ENCODE measurements around the gene TPST1.

DNA sequence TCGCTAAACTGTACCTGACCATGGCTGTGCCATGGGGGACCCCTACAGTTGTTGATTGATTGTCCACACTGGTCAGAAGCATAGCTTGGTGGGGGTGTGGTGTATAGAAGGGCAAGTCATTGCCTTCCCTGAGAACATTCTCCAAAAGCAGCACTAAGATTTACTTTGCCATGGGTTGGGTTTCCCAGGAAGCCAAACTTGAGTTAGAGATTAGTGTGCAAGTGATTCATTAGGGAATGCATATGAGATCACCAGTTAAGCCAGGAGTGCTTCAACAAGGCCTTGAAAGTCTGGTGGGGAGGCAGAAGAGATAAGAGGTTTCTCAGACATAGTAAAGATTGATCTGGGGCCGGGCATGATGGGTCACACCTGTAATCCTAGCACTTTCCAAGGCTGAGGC is 21.4 kb upstream of the TPST1 start:
- TF ChIP-seq, protein P1, sequence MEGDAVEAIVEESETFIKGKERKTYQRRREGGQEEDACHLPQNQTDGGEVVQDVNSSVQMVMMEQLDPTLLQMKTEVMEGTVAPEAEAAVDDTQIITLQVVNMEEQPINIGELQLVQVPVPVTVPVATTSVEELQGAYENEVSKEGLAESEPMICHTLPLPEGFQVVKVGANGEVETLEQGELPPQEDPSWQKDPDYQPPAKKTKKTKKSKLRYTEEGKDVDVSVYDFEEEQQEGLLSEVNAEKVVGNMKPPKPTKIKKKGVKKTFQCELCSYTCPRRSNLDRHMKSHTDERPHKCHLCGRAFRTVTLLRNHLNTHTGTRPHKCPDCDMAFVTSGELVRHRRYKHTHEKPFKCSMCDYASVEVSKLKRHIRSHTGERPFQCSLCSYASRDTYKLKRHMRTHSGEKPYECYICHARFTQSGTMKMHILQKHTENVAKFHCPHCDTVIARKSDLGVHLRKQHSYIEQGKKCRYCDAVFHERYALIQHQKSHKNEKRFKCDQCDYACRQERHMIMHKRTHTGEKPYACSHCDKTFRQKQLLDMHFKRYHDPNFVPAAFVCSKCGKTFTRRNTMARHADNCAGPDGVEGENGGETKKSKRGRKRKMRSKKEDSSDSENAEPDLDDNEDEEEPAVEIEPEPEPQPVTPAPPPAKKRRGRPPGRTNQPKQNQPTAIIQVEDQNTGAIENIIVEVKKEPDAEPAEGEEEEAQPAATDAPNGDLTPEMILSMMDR (conservative IDR thresholded peaks at IDR 0.05 in 1 of 2, IDR thresholded peaks at IDR 0.05 in 1 of 2; ENCODE audit: low read depth in 1 of 2, low read length in 2 of 2) = no peak
- TF ChIP-seq EZH2 (IDR thresholded peaks at IDR 0.05; ENCODE audit: low read length, missing control alignments) = no peak
